IMR-90 (cell line): ENCODE data around the gene PIGH. TPM values are rescaled to one million over a fixed set of nuclear protein-coding genes. Genes with fewer than 3 reads are reported as not detected.

Source experiments
- ATAC-seq: fragments of 200-7000 bp; cut with Tn5 transposase; 2 replicates; pipeline ENCODE4 v1.9.1; 2020; ENCODE audit warnings: low read depth, mild to moderate bottlenecking, moderate library complexity
- BruUV-seq: library from RNA; stranded (reverse); fragments of 400-500 nt; replicated peaks from 2 replicates; lab custom pipeline; 2021; lab: Mats Ljungman, UMichigan
- CTCF ChIA-PET: fragments of 300-600 bp; formaldehyde crosslinking; extraction: SDS; loops from one replicate; lab custom pipeline; 2021; ENCODE audit warnings: antibody characterized with exemption; lab: Yijun Ruan, JAX
- POLR2A ChIA-PET: fragments of 300-600 bp; sonication (Branson Sonifier 250); formaldehyde crosslinking; loops from one replicate; lab custom pipeline; 2022; ENCODE audit warnings: antibody characterized with exemption; ENCODE audit not compliant: unreplicated experiment; lab: Charles Lee
- DNase-seq: peaks from one replicate; pipeline ENCODE4 v3.0.0; 2013
- H2AFZ ChIP-seq: replicated peaks from 2 replicates; pipeline ENCODE3; 2013; ENCODE audit warnings: low read length, mild to moderate bottlenecking; ENCODE audit not compliant: poor library complexity
- H2AK5ac ChIP-seq: 2 replicates; pipeline ENCODE4 v1.6.1; 2013; ENCODE audit warnings: low read depth, low read length, inconsistent platforms
- H2AK9ac ChIP-seq: replicated peaks from 2 replicates; pipeline ENCODE3; 2013; ENCODE audit warnings: mild to moderate bottlenecking, low read depth, low read length, moderate library complexity; ENCODE audit not compliant: poor library complexity
- H2BK120ac ChIP-seq: 2 replicates; pipeline ENCODE4 v1.6.1; 2013; ENCODE audit warnings: low read depth, low read length, inconsistent platforms
- H2BK15ac ChIP-seq: 3 replicates; pipeline ENCODE4 v1.6.1; 2013; ENCODE audit warnings: low read depth, low read length, inconsistent platforms
- H2BK20ac ChIP-seq: 2 replicates; pipeline ENCODE4 v1.6.1; 2013; ENCODE audit warnings: low read depth, mild to moderate bottlenecking, inconsistent platforms, low read length, moderate library complexity
- H2BK5ac ChIP-seq: 2 replicates; pipeline ENCODE4 v1.6.1; 2013; ENCODE audit warnings: mild to moderate bottlenecking, low read depth, low read length, inconsistent platforms; ENCODE audit not compliant: poor library complexity, severe bottlenecking
- H3K14ac ChIP-seq: replicated peaks from 2 replicates; pipeline ENCODE4 v1.6.1; 2013; ENCODE audit warnings: low read depth, low read length, inconsistent platforms
- H3K18ac ChIP-seq: 2 replicates; pipeline ENCODE4 v1.6.1; 2013; ENCODE audit warnings: low read depth, low read length, control low read depth
- H3K23ac ChIP-seq: 2 replicates; pipeline ENCODE4 v1.6.1; 2013; ENCODE audit warnings: low read depth, low read length, inconsistent platforms
- H3K27ac ChIP-seq: 2 replicates; pipeline ENCODE4 v1.5.1; 2013; ENCODE audit warnings: mild to moderate bottlenecking, control low read depth, low read length; ENCODE audit not compliant: insufficient read depth
- H3K27me3 ChIP-seq: 2 replicates; pipeline ENCODE4 v1.6.1; 2013; ENCODE audit warnings: low read length; ENCODE audit not compliant: control insufficient read depth, insufficient read depth
- H3K36me3 ChIP-seq: 2 replicates; pipeline ENCODE4 v1.6.1; 2013; ENCODE audit warnings: low read length, mixed read lengths; ENCODE audit not compliant: control insufficient read depth, insufficient read depth
- H3K4ac ChIP-seq: 2 replicates; pipeline ENCODE4 v1.6.1; 2013; ENCODE audit warnings: low read depth, low read length, inconsistent platforms
- H3K4me1 ChIP-seq: 2 replicates; pipeline ENCODE4 v1.6.1; 2013; ENCODE audit warnings: low read length, mixed read lengths; ENCODE audit not compliant: control insufficient read depth, insufficient read depth
- H3K4me2 ChIP-seq: 2 replicates; pipeline ENCODE4 v1.6.1; 2013; ENCODE audit warnings: low read depth, mild to moderate bottlenecking, control low read depth, low read length, moderate library complexity
- H3K4me3 ChIP-seq: 2 replicates; pipeline ENCODE4 v1.5.1; 2013; ENCODE audit warnings: low read depth, mild to moderate bottlenecking, control low read depth, low read length, moderate library complexity; ENCODE audit not compliant: insufficient read depth
- H3K56ac ChIP-seq: 2 replicates; pipeline ENCODE4 v1.6.1; 2013; ENCODE audit warnings: low read length, inconsistent platforms; ENCODE audit not compliant: insufficient read depth; ENCODE audit errors: extremely low read depth
- H3K79me1 ChIP-seq, 2 experiments: 2 replicates each; pipeline ENCODE4 v1.6.1; 2013; ENCODE audit warnings: low read length in 2 of 2, inconsistent platforms in 1 of 2, low read depth in 1 of 2
- H3K9ac ChIP-seq: 2 replicates; pipeline ENCODE4 v1.6.1; 2013; ENCODE audit warnings: low read depth, low read length, control low read depth
- H3K9me1 ChIP-seq: 2 replicates; pipeline ENCODE4 v1.6.1; 2013; ENCODE audit warnings: low read length, inconsistent platforms; ENCODE audit not compliant: insufficient read depth
- H3K9me3 ChIP-seq: 2 replicates; pipeline ENCODE4 v1.6.1; 2013; ENCODE audit warnings: low read length; ENCODE audit not compliant: control insufficient read depth, insufficient read depth
- H4K20me1 ChIP-seq: 2 replicates; pipeline ENCODE4 v1.6.1; 2013; ENCODE audit warnings: low read length, inconsistent platforms; ENCODE audit not compliant: insufficient read depth
- H4K5ac ChIP-seq: 2 replicates; pipeline ENCODE4 v1.6.1; 2013; ENCODE audit warnings: mild to moderate bottlenecking, low read depth, low read length, control low read depth
- H4K8ac ChIP-seq, 2 experiments: 2 replicates each; pipeline ENCODE4 v1.6.1; 2013; ENCODE audit warnings: low read depth in 2 of 2, low read length in 2 of 2, control low read depth in 1 of 2, inconsistent platforms in 1 of 2
- H4K91ac ChIP-seq: 2 replicates; pipeline ENCODE4 v1.6.1; 2013; ENCODE audit warnings: low read depth, low read length, inconsistent platforms; ENCODE audit not compliant: insufficient read depth
- BHLHE40 ChIP-seq: fragments of 150-350 bp; IDR thresholded peaks from 2 replicates; pipeline ENCODE4 v1.6.1; 2016; ENCODE audit warnings: mild to moderate bottlenecking, low read depth, low read length
- CEBPB ChIP-seq: IDR thresholded peaks from 2 replicates; pipeline ENCODE4 v1.6.1; 2012; ENCODE audit warnings: low read depth, low read length, improper control_type of control experiment
- CHD1 ChIP-seq: IDR thresholded peaks from 2 replicates; pipeline ENCODE4 v1.6.1; 2012; ENCODE audit warnings: low read depth, low read length, improper control_type of control experiment
- ELK1 ChIP-seq: fragments of 150-350 bp; IDR thresholded peaks from 2 replicates; pipeline ENCODE4 v1.6.1; 2016; ENCODE audit warnings: low read depth, mild to moderate bottlenecking, low read length, moderate library complexity, borderline replicate concordance
- FOS ChIP-seq: fragments of 150-350 bp; IDR thresholded peaks from 2 replicates; pipeline ENCODE4 v1.6.1; 2016; ENCODE audit warnings: low read depth, low read length
- MAFK ChIP-seq: IDR thresholded peaks from 2 replicates; pipeline ENCODE4 v1.6.1; 2012; ENCODE audit warnings: low read depth, low read length, improper control_type of control experiment
- MAZ ChIP-seq: IDR thresholded peaks from 2 replicates; pipeline ENCODE4 v1.6.1; 2012; ENCODE audit warnings: low read depth, mild to moderate bottlenecking, low read length, improper control_type of control experiment, moderate library complexity, borderline replicate concordance
- NFE2L2 ChIP-seq: fragments of 150-350 bp; IDR thresholded peaks from 2 replicates; pipeline ENCODE4 v1.6.1; 2016; ENCODE audit warnings: low read depth, mild to moderate bottlenecking, low read length
- POLR2A ChIP-seq: IDR thresholded peaks from 2 replicates; pipeline ENCODE4 v1.6.1; 2012; ENCODE audit warnings: mild to moderate bottlenecking, low read depth, low read length
- RAD21 ChIP-seq: IDR thresholded peaks from 2 replicates; pipeline ENCODE4 v1.6.1; 2012; ENCODE audit warnings: low read length, improper control_type of control experiment
- RCOR1 ChIP-seq: IDR thresholded peaks from 2 replicates; pipeline ENCODE4 v1.6.1; 2012; ENCODE audit warnings: mild to moderate bottlenecking, low read length, improper control_type of control experiment; ENCODE audit not compliant: insufficient replicate concordance
- RFX5 ChIP-seq: IDR thresholded peaks from 2 replicates; pipeline ENCODE4 v1.8.0; 2012; ENCODE audit warnings: low read depth, mild to moderate bottlenecking, low read length, moderate library complexity
- SMC3 ChIP-seq: fragments of 150-350 bp; IDR thresholded peaks from 2 replicates; pipeline ENCODE4 v1.6.1; 2016; ENCODE audit warnings: low read depth, mild to moderate bottlenecking, antibody characterized with exemption, low read length, moderate library complexity
- WGBS, 2 experiments: methylation state at CpG; one replicate each; pipeline versions ENCODE4 v1.1.5 to v1.1.7; 2013; ENCODE audit warnings: missing lambda C conversion rate in 2 of 2; ENCODE audit not compliant: insufficient read length in 1 of 2; ENCODE audit errors: extremely low coverage in 2 of 2; 5-methylcytosine and 5-hydroxymethylcytosine counted together
- dilution Hi-C: fragments of 300-500 bp; cut with HindIII; formaldehyde crosslinking; loops from one replicate; pipeline ENCODE4 v1.14.3; 2018; ENCODE audit warnings: low sequenced_read_pairs; ENCODE audit not compliant: unreplicated experiment
- in situ Hi-C: fragments of 300-500 bp; cut with MboI; formaldehyde crosslinking; loops from 3 replicates; pipeline ENCODE4 v1.14.3; 2019; ENCODE audit warnings: low sequenced_read_pairs, inconsistent platforms, mixed read lengths
- intact Hi-C: fragments of 100-400 bp; cut with micrococcal nuclease; formaldehyde crosslinking; loops from 2 replicates; pipeline ENCODE4 v1.10.0; 2022
- polyA plus RNA-seq, 3 experiments: library from polyadenylated mRNA; depleted of rRNA; stranded (reverse); fragments of >200 nt; gene quantifications; 2 replicates each; pipeline ENCODE4 v1.2.3, GENCODE V29; 2012; ENCODE audit warnings: low replicate concordance in 1 of 3
- total RNA-seq: library from RNA; depleted of rRNA; stranded (reverse); fragments of >200 nt; gene quantifications from 2 replicates; pipeline ENCODE4 v1.2.3, GENCODE V29; 2012
- TF ChIP-seq, protein P1 (sequence below): fragments of 150-350 bp; IDR thresholded peaks from 2 replicates; pipeline ENCODE4 v1.6.1; 2017; ENCODE audit warnings: mild to moderate bottlenecking, antibody characterized with exemption, low read length, low read depth
- TF ChIP-seq, protein P2 (sequence below): conservative IDR thresholded peaks from 2 replicates; pipeline ENCODE4 v1.5.1; 2012; ENCODE audit warnings: mild to moderate bottlenecking, low read depth, low read length, improper control_type of control experiment

Gene PIGH
- total and polyA plus RNA-seq, 2 of the 4 experiments (the other 2 are of a cell fraction): 7.9 to 13.5 TPM

DNA sequence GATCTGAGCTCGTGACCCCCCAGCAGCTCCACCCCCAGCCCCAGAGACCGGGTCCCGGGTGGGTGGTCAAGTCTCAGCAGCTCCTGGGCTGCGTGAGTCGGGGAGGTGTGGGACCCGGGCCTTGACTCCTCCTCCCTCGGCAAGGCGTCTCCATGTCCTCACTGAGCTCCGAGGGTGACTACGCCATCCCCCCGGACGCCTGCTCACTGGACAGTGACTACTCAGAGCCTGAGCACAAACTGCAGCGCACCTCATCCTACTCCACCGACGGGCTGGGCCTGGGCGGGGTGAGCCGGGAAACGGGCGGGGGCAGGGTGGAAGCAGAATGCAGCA, 28.1 kb downstream of the PIGH start:
- no peak overlapping the region for H3K9ac ChIP-seq
- no peaks in the 10 kb centered on the region for H3K9me3 ChIP-seq
- H2AFZ ChIP-seq: no peak overlapping the region
- no peak for ATAC-seq
- H3K23ac ChIP-seq: no peak overlapping the region
- H2BK5ac ChIP-seq: no peak overlapping the region
- H3K18ac ChIP-seq: no peak overlapping the region
- H3K27ac ChIP-seq: no peak overlapping the region
- WGBS, 2 experiments: 82% methylated on average over 9 of the region's 19 CpGs; no CpG with 5 or more reads in 1 of the 2 experiments
- CTCF ChIA-PET: interaction anchor here (0.8 to 3.6 kb wide), 15 partner anchors 9 to 187 kb away, joined by 3 to 39 read pairs (median 4); partner anchors contain the start of gene PLEKHH1
- no peak overlapping the region for H2AK5ac ChIP-seq
- intact Hi-C loops (loop anchor here (1.0 kb wide), 2 partner anchors 46 to 145 kb away; no protein-coding TSS in a partner anchor), dilution Hi-C loops (no loop called here), in situ Hi-C loops (no loop called here)
- no peak overlapping the region for H4K91ac ChIP-seq
- H2BK15ac ChIP-seq: no peak overlapping the region
- TF ChIP-seq MAZ: no peak
- TF ChIP-seq ELK1: no peak
- TF ChIP-seq RCOR1: no peak
- TF ChIP-seq SMC3: no peak
- TF ChIP-seq, protein P1, sequence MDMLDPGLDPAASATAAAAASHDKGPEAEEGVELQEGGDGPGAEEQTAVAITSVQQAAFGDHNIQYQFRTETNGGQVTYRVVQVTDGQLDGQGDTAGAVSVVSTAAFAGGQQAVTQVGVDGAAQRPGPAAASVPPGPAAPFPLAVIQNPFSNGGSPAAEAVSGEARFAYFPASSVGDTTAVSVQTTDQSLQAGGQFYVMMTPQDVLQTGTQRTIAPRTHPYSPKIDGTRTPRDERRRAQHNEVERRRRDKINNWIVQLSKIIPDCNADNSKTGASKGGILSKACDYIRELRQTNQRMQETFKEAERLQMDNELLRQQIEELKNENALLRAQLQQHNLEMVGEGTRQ: no peak
- no peak for TF ChIP-seq FOS
- no peak for TF ChIP-seq MAFK
- no peak for TF ChIP-seq RFX5
- TF ChIP-seq NFE2L2: no peak
- no peak for TF ChIP-seq RAD21
- no peak for TF ChIP-seq BHLHE40
- TF ChIP-seq CHD1: no peak
- TF ChIP-seq, protein P2, sequence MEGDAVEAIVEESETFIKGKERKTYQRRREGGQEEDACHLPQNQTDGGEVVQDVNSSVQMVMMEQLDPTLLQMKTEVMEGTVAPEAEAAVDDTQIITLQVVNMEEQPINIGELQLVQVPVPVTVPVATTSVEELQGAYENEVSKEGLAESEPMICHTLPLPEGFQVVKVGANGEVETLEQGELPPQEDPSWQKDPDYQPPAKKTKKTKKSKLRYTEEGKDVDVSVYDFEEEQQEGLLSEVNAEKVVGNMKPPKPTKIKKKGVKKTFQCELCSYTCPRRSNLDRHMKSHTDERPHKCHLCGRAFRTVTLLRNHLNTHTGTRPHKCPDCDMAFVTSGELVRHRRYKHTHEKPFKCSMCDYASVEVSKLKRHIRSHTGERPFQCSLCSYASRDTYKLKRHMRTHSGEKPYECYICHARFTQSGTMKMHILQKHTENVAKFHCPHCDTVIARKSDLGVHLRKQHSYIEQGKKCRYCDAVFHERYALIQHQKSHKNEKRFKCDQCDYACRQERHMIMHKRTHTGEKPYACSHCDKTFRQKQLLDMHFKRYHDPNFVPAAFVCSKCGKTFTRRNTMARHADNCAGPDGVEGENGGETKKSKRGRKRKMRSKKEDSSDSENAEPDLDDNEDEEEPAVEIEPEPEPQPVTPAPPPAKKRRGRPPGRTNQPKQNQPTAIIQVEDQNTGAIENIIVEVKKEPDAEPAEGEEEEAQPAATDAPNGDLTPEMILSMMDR: no peak
- TF ChIP-seq CEBPB: no peak
- no peak for TF ChIP-seq POLR2A
- H2BK120ac ChIP-seq: no peak overlapping the region
- H3K27me3 ChIP-seq: peaks cover 9% of the 10 kb centered on the region
- H3K4me1 ChIP-seq: no peaks in the 10 kb centered on the region
- H2AK9ac ChIP-seq: no peak overlapping the region
- H4K5ac ChIP-seq: no peak overlapping the region
- H2BK20ac ChIP-seq: no peak overlapping the region
- no peak overlapping the region for H3K56ac ChIP-seq
- H4K8ac ChIP-seq: no peak overlapping the region
- no peak overlapping the region for H3K4ac ChIP-seq
- H3K9me1 ChIP-seq: no peaks in the 10 kb centered on the region
- BruUV-seq: no TSS peak
- H3K4me3 ChIP-seq: no peak overlapping the region
- no peak for DNase-seq
- H3K14ac ChIP-seq: no peak overlapping the region
- no peaks in the 10 kb centered on the region for H3K79me1 ChIP-seq
- H4K20me1 ChIP-seq: no peaks in the 10 kb centered on the region
- no peaks in the 10 kb centered on the region for H3K36me3 ChIP-seq
- no peak overlapping the region for H3K4me2 ChIP-seq
- POLR2A ChIA-PET: no interaction called here
